ENCODE measurements around the gene TNFRSF11A.

TNFRSF11A gene

DNA sequence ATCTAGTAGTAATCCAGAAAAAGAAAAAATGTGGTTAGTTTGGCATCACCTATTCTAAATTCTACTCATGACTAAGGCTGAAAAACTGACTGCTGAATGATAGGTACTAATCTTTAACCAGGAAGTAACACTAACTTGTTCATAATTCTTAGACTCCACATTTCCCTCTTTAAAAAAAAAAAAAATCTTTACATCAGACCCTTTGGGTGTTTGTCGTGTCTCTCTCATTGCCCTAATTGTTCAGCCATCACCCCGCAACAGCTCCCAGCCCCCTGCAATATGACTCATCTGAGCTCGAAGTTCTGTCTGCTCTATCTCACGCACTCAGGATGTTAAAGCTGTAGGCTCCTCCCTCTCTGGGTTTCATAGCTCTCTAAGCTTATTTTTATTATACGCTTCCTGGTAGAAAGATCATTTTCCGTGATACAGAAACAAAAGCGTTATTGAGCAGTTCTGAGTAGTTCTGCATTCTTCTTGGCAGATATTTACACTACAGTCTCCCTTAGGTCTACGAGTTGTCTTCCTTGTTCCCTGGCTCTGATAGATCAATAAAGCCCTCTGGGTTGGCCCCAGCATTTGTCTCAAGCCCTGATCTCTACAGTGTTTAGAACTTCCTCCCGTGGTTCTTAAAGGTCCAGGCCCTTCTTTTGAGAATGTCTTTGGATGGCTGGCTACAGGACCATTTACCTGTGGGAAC lies 95.6 kb downstream of the TNFRSF11A start:
- DNase-seq: peak; percentile 70

DNA sequence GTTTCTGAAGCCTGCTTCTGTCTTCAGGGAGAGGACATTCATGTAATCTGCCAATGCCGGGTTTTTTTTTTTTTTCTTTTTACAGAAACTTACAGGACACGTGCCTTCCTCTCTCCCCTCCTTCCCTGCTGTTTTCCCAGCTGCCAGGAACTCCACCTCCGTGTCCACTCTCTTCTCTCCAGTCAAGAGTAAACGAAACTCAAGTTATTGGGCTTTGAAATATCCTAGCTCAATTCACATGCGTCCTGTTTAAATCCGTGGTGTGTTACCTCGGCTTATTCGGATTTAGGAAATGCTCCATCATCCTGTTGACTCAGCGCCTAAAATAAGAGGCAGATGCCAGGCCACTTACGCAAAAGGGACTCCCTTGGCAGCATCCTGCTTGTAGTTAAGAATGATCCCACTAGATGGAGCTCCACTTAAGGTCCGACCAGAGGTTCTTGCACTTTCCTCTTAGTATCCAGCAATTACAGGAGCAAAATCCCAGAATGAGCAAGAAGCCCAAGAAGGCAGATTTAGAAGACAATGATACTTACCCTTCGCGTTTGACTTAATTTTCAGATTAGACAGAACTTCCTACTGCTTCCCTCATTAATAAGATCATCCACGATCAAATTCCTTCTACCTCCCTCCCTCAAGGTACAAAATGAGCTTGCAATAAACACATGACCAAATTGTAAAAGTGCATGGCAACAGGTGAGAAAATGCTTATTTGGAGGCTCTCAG lies 100.5 kb downstream of the TNFRSF11A start:
- DNase-seq: peak; percentile 95

DNA sequence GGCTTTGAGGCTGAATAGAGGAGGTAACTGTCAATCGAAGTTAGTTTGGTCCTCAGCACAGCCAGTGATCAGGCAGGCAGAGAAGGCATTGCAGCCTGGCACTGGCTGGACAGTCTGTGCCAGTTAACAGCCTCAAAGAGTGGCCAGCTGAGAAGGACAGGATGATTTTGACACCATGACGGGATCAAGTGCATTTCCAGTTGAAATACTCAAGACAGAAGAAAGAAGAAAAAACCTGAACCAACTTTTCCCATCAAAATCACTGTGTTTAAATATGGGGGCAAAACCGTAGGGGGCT lies 101.0 kb downstream of the TNFRSF11A start:
- DNase-seq: no peak

DNA sequence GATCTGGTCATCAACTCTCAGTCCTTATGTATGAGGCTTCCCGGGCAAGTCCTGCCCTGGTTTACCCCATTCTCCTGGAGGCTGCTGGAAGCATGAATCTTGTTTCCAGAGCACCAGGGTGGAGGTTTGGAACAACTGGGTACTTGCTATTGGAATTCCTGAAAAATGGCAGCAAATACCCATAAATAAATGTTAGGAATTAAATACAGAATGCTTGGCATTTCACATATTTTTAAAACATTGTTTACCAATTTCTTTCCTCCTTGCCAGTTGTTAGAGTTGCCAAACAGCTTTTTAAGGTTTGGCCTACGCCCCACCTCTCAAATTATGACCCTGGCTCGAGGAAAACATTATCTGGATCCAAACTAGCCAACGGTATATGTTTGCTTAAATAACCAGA lies 107.1 kb downstream of the TNFRSF11A start:
- no peak for DNase-seq

DNA sequence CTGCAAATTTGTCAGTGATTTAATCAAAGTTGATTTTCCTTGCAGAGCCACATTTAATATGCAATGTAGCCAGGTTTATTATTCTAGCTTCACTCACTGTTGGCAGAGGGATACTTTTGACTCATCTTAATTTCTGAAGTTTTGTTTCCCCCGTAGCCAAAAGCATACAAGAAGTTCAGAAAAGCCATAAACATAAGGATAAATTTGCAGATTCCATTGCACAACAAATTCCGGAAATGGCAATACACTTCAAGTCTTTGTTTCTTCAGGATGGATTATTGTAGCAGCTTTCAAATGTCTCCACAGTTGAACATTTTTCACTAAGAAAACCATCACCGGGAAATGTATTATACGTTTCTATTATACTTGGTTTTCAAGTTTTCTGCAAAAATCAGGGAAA lies 109.7 kb downstream of the TNFRSF11A start:
- no peak for DNase-seq

DNA sequence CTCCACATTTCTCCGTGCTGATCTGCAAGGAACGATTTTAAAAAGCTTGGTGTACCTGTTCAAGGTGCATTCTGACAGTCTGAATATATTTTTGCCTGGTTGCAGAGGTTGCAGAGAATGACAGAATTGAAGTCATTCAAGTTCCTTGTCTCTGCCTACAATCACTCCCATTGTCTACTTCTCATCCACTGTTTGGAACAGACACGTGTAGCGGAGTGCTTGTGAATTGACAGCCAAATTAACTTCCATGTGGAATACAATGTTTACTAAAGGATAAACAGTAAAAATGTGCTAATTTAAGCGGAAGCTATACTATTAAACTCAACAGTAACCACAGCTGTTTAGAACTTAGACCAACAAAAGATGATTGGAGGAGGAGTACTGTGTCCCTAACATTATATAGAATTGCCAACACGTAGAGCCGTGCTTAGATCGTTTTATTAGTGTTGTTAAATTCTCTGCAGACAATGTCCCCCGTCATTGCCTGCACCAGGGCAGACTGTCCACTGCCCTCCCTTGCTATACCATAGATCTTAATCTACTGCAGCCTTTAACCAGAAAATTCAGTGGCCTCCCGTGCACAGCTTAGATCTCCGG lies 110.4 kb downstream of the TNFRSF11A start:
- DNase-seq: no peak

DNA sequence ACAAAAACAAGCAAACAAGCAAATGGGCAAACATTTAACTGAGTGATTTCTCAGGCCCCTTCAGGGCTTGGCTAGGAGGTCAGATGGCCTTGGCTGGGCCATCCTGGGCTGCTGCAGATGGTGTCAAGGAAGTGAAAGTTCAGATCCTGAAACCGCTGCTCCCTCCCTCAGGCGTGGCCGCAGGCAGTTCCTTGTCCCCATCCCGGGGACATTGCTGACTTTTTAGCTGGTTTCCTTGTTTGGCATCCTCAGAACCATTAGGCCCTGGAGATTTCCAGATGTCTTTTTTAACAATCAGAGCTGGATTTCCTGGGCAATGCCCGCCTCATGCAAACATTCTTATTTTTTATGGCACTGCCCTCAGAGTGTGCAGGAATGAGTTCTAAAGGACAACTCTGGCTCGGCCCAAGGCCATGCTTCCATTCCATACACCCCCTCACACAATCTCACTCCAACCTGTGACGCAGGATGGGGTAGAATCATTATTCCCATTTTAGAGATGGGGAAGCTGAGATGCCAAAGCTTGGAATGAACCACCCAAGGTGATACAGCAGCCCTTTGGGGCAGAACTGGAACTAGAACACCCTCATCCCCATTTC lies 111.6 kb downstream of the TNFRSF11A start:
- DNase-seq: no peak

DNA sequence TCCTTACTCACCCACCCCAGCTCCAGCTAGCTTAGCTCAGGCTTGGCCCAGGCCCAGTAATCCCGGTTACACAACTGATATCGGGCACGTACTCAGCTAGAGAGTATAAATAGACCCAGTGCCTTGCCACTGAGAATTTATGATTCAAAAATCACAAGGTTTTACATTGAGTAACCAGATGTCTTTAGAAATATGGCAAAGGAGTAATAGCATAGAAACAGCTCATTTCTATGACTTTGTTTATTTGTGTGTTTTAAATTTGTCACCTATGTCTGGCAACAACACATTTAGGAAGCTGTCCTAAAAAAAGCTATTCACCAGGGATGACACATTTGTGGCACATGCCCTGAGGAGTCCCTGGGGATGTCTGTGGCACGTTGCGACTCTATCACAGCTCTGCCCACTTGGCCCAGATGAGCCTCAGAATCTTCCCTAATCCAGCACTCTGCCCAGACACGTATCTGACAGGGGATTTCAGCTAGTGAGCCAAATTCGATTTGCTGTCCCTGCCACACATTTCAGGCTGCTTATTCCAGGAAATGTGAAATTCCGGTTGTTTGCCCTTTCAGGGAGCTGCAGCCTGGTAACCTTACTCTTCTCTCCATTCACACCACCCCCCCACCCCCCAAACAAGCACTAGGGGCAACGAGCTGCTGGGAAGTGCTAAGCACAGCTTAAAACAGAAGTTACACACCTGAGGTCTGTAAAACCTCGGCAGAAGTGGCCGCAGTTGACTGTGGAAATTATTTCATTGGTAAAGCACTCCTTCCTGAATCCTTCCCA lies 112.3 kb downstream of the TNFRSF11A start:
- peak; percentile 71 for DNase-seq

DNA sequence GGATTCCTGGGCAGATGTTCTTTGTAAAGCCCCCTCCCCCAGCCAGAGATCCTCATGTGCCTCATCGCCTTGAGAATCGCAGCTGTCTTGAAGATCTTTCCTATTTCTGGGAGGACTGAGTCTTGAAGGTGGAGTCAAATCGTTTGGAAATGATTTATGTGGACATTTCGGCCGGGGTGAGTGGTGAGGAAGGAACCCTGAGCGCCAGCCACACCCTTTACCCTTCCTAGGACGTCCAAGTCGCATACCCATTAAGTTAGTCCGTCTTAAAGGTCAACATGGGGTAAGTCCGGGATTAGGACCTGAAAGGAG lies 112.9 kb downstream of the TNFRSF11A start:
- peak; percentile 13 for DNase-seq

DNA sequence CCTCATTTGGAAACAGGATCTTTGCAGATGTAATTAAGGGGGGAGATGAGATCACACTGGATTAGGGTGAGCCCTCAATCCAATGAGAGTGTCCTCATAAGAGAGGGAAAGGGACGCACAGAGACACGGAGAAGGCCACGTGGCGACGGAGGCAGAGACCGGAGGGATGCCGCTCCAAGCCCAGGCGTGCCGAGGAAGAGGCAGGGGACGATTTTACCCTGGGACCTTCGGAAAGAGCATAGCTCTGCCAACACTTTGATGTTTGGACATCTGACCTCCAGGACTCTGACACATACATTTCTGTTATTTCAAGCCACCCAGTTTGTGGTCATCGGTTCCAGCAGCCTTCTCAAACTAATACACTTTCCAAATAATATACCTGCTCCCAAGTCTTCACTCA lies 113.3 kb downstream of the TNFRSF11A start:
- DNase-seq: no peak

DNA sequence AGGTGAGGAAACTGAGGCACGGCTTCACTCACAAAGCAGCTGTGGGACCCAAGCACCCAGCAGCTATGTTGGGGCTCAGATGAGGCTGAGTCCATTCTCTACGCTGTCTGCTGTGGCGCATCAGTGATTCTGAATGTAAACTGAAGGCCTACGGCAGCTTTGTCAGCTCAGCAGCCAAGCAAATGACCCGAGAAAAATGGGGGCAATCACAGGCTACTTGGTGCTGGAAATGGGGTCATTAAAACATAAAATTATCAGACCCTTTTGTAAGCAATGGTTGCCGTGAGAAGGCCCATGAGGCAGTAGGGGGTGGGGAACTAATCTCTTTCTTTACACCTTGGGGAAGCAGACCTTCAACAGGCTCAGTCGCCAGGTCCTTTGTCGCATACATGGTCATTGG lies 113.8 kb downstream of the TNFRSF11A start:
- DNase-seq: no peak
